ENCODE measurements around the gene GLA.
A peak's percentile ranks its signal among the peaks of the same experiment; 100 is the strongest.

GLA gene

DNA sequence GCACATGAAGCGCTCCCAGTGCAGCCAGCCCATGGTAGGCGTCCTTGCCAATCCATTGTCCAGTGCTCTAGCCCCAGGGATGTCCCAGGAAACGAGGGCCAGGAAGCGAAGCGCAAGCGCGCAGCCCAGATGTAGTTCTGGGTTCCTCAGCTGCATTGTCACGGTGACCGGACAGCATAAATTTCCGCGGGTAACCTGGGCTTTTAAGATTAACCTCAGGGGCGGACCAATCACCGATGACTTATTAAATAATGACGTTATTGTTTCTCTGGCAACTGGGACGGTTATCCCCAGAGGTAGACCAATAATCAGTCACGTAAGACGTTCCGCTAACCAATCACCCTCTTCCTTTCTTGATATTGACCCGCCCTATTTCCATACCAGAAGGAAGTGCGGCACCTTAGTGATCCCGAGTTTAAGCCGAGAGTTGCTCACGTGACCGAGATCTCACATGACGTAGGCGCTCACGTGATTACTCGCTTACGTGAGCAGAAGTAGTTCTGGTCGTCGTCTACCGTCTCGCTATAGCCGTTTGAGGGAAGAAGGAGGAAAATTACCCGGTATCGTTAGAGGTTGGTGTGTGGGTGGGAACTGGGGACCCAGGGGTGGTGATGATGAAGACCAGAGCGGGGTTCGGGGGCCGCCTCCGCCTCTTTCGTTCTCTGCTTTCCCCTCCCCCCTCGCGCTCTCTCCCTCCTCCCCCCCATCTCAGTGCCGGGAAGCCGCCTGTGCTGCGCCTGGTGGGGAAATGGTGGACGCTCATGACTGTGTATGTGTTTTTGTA, at the start of gene GLA, which contains the start of gene HNRNPH2:
Gene GLA (minus strand): TSS at position 178 of the 784 bp plus-strand sequence. CDS start 22 bp downstream, at position 156.
Gene HNRNPH2 (plus strand): TSS at position 475 of the 784 bp plus-strand sequence. CDS start 3,767 bp downstream, outside the sequence.
- peak within 1 kb of the TSS; percentile 89 for H3K4me3 ChIP-seq (ENCODE audit: low read depth, low read length)
- DNase-seq (ENCODE audit: low read depth) = peak; percentile 95
- TF ChIP-seq, protein P1, sequence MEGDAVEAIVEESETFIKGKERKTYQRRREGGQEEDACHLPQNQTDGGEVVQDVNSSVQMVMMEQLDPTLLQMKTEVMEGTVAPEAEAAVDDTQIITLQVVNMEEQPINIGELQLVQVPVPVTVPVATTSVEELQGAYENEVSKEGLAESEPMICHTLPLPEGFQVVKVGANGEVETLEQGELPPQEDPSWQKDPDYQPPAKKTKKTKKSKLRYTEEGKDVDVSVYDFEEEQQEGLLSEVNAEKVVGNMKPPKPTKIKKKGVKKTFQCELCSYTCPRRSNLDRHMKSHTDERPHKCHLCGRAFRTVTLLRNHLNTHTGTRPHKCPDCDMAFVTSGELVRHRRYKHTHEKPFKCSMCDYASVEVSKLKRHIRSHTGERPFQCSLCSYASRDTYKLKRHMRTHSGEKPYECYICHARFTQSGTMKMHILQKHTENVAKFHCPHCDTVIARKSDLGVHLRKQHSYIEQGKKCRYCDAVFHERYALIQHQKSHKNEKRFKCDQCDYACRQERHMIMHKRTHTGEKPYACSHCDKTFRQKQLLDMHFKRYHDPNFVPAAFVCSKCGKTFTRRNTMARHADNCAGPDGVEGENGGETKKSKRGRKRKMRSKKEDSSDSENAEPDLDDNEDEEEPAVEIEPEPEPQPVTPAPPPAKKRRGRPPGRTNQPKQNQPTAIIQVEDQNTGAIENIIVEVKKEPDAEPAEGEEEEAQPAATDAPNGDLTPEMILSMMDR (IDR thresholded peaks at IDR 0.05; ENCODE audit: low read depth, low read length, missing control alignments) = peak; percentile 5

DNA sequence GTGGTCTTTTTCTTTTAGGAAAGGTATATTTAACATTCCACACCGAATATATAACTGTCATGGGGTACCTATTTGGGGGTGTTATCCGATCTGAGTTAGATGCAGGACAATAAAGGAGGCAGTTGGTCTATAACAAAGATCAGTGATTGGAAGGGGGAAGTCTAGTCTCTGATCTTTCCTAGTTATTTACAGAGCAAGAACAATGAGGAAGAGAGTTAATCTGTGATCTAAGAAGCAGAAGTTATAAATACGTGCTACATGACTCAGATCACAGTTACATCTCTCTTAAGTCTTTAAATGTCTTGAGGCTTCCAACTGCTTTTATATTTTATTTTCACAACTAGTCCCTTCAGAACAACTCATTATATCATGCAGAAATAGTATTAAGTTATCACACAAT, 44.3 kb upstream of the GLA start:
- DNase-seq (ENCODE audit: low read depth) = no peak
- H3K4me3 ChIP-seq (ENCODE audit: low read depth, low read length) = no peak overlapping the region
- TF ChIP-seq, protein P1 (IDR thresholded peaks at IDR 0.05; ENCODE audit: low read depth, low read length, missing control alignments) = no peak

DNA sequence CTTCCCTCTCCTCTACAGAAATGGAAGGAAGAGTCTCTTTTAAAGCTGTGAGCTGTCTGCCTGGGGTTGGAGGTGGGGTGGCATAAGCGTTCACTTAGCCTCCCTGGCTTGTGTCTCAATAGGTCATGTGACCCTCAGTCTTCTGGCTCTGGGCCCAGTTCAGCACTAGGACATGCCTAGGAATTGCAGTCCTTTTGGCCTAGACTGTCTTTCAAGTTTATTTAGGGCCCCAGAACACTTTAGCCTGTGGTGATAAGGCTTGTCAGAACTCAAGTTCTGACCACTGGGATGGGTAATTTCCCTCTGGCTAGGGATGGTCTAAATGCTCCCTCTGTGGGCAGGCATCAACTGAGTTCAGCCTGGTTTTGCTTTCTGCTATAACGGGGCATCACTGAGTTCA, 43.2 kb upstream of the GLA start:
- TF ChIP-seq, protein P1 (IDR thresholded peaks at IDR 0.05; ENCODE audit: low read depth, low read length, missing control alignments) = no peak
- no peak overlapping the region for H3K4me3 ChIP-seq (ENCODE audit: low read depth, low read length)
- DNase-seq (ENCODE audit: low read depth) = no peak

DNA sequence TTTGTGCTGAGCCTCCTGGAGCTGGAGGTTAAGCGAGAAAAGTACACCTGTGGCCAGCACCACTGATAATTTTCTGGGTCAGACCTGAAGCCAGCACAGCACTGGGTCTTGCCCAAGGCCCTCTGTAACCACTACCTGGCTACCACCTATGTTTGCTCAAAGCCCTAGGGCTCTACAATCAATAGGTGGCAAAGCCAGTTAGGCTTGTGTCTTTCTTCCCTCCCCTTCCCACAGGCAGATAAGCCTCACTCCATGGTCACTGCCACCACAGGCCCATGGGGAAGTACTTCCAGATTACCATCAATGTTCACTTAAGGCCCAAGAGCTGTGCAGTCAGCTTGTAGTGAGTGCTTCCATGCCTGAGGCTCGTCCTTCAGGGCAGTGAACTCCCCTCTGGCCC, 42.4 kb upstream of the GLA start:
- TF ChIP-seq, protein P1 (IDR thresholded peaks at IDR 0.05; ENCODE audit: low read depth, low read length, missing control alignments) = no peak
- no peak overlapping the region for H3K4me3 ChIP-seq (ENCODE audit: low read depth, low read length)
- DNase-seq (ENCODE audit: low read depth) = no peak

DNA sequence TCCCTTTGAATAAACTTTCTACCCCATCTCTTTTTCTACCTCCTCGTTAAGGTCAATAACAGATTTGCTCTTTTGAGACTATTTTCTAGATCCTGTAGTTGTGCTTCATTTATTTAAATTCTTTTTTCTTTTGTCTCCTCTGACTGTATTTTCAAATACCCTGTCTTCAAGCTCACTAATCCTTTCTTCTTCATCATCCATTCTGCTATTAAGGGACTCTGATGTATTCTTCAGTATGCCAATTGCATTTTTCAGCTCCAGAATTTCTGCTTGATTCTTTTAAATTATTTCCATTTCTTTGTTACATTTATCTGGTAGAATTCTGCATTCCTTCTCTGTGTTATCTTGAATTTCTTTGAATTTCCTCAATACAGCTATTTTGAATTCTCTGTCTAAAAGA, 41.6 kb upstream of the GLA start:
- TF ChIP-seq, protein P1 (IDR thresholded peaks at IDR 0.05; ENCODE audit: low read depth, low read length, missing control alignments) = no peak
- H3K4me3 ChIP-seq (ENCODE audit: low read depth, low read length) = no peak overlapping the region
- DNase-seq (ENCODE audit: low read depth) = no peak

DNA sequence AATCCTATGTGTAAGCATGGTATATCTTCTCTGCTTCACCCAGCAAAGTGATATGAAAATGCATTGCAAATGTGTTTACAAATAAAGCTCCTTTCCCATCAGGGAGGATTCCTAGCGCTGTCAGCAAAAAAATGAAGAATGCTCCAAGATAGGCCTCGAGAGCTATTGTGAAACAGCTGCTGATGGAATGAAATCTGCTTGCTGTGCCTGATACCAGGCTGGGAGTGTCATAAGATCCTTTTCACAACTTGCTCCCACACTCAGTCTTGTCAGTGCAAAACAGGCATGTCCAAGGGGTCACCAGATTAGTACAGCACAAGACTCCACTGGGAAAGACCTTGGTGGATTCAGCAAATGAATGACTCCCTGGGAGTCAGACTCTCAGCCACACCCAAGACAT, 34.4 kb upstream of the GLA start:
- TF ChIP-seq, protein P1 (IDR thresholded peaks at IDR 0.05; ENCODE audit: low read depth, low read length, missing control alignments) = no peak
- H3K4me3 ChIP-seq (ENCODE audit: low read depth, low read length) = no peak overlapping the region
- DNase-seq (ENCODE audit: low read depth) = no peak
